GM10847 (cell line): ENCODE results near the gene ETS2.

Experiments
- POLR2A ChIP-seq: IDR thresholded peaks from 2 replicates; pipeline ENCODE4 v1.6.1; 2011; ENCODE audit not compliant: insufficient read length; ENCODE audit errors: extremely low read depth

ETS2 gene

GRCh38 chr21:38774152-38774551, 31.6 kb upstream of the ETS2 start:
- TF ChIP-seq POLR2A = no peak

DNA sequence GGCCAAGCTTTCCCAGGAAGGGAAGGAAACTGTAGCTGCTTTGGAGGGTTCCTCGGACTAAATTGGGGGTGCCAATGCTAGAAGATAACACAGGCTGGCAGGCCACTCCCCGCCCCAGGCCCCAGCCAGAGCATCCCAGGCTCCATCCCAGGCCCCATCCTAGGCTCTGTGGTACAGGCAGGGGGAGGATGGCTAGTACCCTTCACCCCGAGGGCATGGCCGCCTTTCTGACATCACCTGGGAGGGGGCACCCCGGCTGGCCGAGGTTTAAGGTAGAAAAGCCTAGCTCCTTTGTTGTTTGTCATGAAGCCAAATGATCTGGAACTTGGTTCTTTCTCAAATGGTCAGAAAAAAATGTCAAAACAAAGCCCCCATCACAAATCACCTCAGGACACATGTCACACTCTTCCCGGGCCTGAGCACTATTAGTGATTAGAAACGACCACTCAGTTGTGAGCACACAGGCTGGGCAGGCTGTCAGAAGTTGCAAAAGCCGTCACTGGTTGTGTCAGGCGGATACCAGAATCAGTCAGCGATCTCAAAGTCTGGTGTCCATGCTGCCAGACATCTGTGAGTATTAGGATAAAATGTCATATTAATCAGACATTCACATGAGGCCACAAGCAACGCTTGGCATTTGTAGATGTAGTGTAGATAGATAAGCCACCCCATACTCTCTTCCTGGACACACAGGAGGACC, 31.0 kb upstream of the ETS2 start:
- TF ChIP-seq POLR2A = no peak

GRCh38 chr21:38775733-38776132, 30.0 kb upstream of the ETS2 start:
- TF ChIP-seq POLR2A = no peak

DNA sequence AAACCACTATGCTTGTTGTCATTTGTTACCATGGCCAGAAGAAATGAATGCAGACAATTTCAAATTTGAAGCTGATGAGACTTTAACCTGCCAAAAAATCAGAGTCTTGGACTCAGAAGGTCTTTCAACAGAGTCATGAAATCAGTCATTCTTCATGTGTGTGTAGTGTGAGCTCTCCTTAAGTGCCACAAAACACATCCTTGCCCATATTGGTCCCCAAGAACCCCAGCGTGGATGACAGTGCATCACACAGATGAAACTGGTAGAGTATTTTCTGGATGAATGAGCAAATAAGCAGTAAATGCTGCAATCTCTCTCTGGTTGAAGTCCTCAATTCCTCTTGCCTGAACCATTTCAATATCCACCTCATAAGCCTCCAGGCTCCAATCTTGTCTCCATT, 28.7 kb upstream of the ETS2 start:
- TF ChIP-seq POLR2A = no peak

DNA sequence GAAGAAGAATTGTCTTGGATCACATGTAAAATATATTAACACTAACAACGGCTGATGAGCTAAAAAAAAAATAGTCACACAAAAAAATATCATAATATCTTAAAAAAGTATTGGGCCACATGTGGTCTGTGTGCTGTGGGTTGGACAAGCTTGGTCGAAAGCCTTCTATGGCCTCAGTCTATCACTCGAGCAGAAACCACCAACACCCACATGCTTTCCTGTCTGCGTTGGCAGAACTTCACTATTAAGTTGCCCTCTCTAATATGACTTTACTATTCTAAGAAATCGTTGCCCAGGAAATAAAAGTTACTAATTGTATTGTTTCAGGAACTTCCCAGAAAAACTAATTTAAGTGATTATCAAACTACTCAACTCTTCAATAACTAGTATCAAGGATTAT, 28.2 kb upstream of the ETS2 start:
- TF ChIP-seq POLR2A = no peak

GRCh38 chr21:38780879-38781278, 24.9 kb upstream of the ETS2 start:
- TF ChIP-seq POLR2A = no peak

- no peak for TF ChIP-seq POLR2A
These were observed 21.1 kb upstream of the ETS2 start for GRCh38 chr21:38784458-38785266.

DNA sequence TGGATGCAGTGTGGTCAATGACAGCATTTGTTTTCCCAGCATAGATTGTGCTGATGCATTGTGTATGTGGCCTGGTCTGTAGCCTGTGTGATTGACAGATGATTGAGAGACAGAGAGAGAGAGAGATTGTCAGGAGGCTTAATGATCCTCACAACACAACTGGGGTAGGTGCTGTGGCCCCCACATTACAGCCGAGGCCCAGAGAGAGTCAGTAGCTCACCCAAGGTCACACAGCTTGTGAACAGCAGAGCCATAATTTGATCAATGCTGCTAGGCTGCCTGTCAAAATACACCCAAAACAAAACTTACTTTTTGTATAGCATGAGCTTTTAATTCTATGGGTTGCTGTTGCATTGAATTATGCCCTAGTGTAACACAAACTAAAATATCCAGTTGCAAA, 20.2 kb upstream of the ETS2 start:
- TF ChIP-seq POLR2A = no peak

GRCh38 chr21:38787016-38787415, 18.7 kb upstream of the ETS2 start:
- TF ChIP-seq POLR2A = no peak

- no peak for TF ChIP-seq POLR2A
These were observed 18.1 kb upstream of the ETS2 start for GRCh38 chr21:38787461-38788274.

DNA sequence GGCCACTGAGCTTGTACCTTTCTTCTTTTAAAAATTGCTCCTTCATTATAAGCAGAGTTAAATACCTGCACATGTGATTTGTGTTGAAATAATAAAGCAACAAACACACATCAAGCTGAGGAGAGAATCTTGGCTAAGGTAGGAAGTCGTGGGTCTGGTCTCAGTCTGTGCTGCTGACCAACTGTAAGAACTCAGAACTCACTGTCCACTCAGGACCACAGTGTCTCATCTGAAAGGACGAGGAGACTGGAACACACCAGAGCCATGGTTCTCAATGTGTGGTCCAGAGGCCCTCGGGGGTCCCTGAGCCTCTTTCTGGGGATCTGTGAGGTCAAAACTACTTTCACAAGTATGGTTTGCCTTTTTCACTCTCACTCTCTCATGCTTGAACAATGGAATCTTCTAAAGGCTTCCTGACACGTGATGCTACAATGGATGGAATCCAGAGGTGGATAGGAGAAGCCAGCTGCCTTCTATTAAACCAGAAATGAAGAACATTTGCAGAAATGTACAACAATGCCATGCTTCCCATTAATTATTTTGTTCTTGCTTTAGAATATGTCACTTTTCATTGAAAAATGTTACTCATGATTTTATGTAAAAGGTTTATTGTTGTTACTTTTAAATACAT, 17.3 kb upstream of the ETS2 start:
- no peak for TF ChIP-seq POLR2A

- no peak for TF ChIP-seq POLR2A
These were observed 16.5 kb upstream of the ETS2 start for GRCh38 chr21:38789275-38789674.

GRCh38 chr21:38790059-38790458, 15.7 kb upstream of the ETS2 start:
- no peak for TF ChIP-seq POLR2A

GRCh38 chr21:38790961-38791360, 14.8 kb upstream of the ETS2 start:
- TF ChIP-seq POLR2A = no peak
